Mesendoderm (in vitro differentiated cells): Measurements from ENCODE around the gene PLAC9.

Source experiments
- DNase-seq: peaks from one replicate; pipeline ENCODE4 v3.0.0; 2013
- H2AK5ac ChIP-seq: 2 replicates; pipeline ENCODE4 v1.6.1; 2013; ENCODE audit warnings: low read length, inconsistent platforms
- H2BK120ac ChIP-seq: 2 replicates; pipeline ENCODE4 v1.6.1; 2013; ENCODE audit warnings: low read depth, mild to moderate bottlenecking, low read length, moderate library complexity, mixed read lengths
- H2BK15ac ChIP-seq: replicated peaks from 2 replicates; pipeline ENCODE4 v1.6.1; 2013; ENCODE audit warnings: low read depth, mild to moderate bottlenecking, moderate library complexity
- H2BK5ac ChIP-seq: 2 replicates; pipeline ENCODE4 v1.6.1; 2013; ENCODE audit warnings: low read length, inconsistent platforms
- H3K18ac ChIP-seq: 2 replicates; pipeline ENCODE4 v1.6.1; 2013; ENCODE audit warnings: mild to moderate bottlenecking, low read length, mixed read lengths
- H3K23ac ChIP-seq: one replicate; pipeline ENCODE4 v1.6.1; 2013; ENCODE audit warnings: low read length
- H3K27ac ChIP-seq: 2 replicates; pipeline ENCODE4 v1.5.1; 2013; ENCODE audit warnings: low read depth, mild to moderate bottlenecking, inconsistent platforms, low read length, moderate library complexity
- H3K27me3 ChIP-seq: 2 replicates; pipeline ENCODE4 v1.6.1; 2013; ENCODE audit warnings: low read length, control low read depth, mild to moderate bottlenecking, inconsistent platforms; ENCODE audit not compliant: insufficient read depth, poor library complexity
- H3K36me3 ChIP-seq: 2 replicates; pipeline ENCODE4 v1.6.1; 2013; ENCODE audit warnings: low read length, inconsistent platforms; ENCODE audit not compliant: control insufficient read depth, insufficient read depth
- H3K4ac ChIP-seq: one replicate; pipeline ENCODE4 v1.6.1; 2013; ENCODE audit warnings: low read depth, mild to moderate bottlenecking, low read length, moderate library complexity
- H3K4me1 ChIP-seq: 2 replicates; pipeline ENCODE4 v1.6.1; 2013; ENCODE audit warnings: low read depth, low read length, inconsistent platforms; ENCODE audit not compliant: control insufficient read depth
- H3K4me2 ChIP-seq: 2 replicates; pipeline ENCODE4 v1.6.1; 2013; ENCODE audit warnings: low read length
- H3K4me3 ChIP-seq: 2 replicates; pipeline ENCODE4 v1.5.1; 2013; ENCODE audit warnings: mild to moderate bottlenecking, low read length
- H3K56ac ChIP-seq: one replicate; pipeline ENCODE4 v1.6.1; 2013; ENCODE audit warnings: low read length
- H3K79me1 ChIP-seq: 2 replicates; pipeline ENCODE4 v1.6.1; 2013; ENCODE audit warnings: low read length, inconsistent platforms
- H3K79me2 ChIP-seq: 2 replicates; pipeline ENCODE4 v1.6.1; 2013; ENCODE audit warnings: mild to moderate bottlenecking, low read length; ENCODE audit not compliant: control insufficient read depth, insufficient read depth
- H3K9ac ChIP-seq: 2 replicates; pipeline ENCODE4 v1.6.1; 2013; ENCODE audit warnings: low read length, inconsistent platforms
- H4K5ac ChIP-seq: one replicate; pipeline ENCODE4 v1.6.1; 2013; ENCODE audit warnings: low read length
- H4K8ac ChIP-seq: one replicate; pipeline ENCODE4 v1.6.1; 2013; ENCODE audit warnings: low read depth, mild to moderate bottlenecking, control low read depth, low read length, moderate library complexity
- WGBS: extraction: QIAGEN DNeasy Blood & Tissue Kit; methylation state at CpG from one replicate; pipeline ENCODE4 v1.1.7; 2013; ENCODE audit warnings: low lambda C conversion rate, missing lambda C conversion rate; ENCODE audit not compliant: insufficient coverage; ENCODE audit errors: extremely low coverage; 5-methylcytosine and 5-hydroxymethylcytosine counted together

PLAC9 gene

DNA sequence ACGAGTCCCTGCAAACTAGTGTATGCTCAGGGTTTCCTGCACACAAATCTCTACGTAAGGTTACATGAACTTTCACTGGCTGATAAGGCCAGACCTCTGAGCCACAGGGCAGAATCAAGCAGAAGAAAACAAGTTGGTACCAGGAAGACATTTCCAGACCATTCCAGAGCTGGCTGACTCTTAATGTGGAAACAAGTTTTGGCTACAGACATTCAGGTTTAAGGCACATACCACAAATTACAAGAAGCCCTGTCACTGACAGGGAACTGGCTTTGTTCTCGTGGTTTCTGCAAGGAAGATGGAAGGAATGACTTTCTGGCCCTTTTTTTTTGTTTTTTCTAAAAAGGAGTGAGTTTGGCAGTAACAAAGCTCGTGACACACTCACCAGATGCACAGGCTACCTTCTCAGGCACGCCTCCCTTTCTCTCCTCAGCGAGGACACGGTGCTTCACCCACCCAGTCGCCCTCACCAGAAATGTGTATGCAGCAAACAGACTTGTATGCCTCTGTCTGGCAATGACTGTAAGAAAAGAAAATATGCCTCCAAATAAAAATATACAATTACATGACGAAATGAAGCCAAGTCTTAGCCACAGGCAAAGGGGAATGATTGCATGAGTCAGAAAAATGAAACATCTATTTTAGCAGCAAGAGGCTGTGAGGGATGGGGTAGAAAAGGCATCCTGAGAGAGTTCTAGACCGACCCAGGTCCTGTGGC is 22.6 kb downstream of the PLAC9 start:
- H3K4me1 ChIP-seq = no peaks in the 10 kb centered on the region
- H4K8ac ChIP-seq = no peak overlapping the region
- no peak overlapping the region for H3K18ac ChIP-seq
- H2BK15ac ChIP-seq = no peak overlapping the region
- H3K79me2 ChIP-seq = no peaks in the 10 kb centered on the region
- H2BK5ac ChIP-seq = no peak overlapping the region
- H4K5ac ChIP-seq = no peak overlapping the region
- H3K23ac ChIP-seq = no peak overlapping the region
- peaks cover 2% of the 10 kb centered on the region for H3K36me3 ChIP-seq
- DNase-seq = no peak
- WGBS = no CpG with 5 or more reads among the region's 10 CpGs
- H3K27me3 ChIP-seq = no peaks in the 10 kb centered on the region
- H2AK5ac ChIP-seq = no peak overlapping the region
- H3K4me3 ChIP-seq = no peak overlapping the region
- no peak overlapping the region for H3K56ac ChIP-seq
- H3K9ac ChIP-seq = no peak overlapping the region
- H3K27ac ChIP-seq = no peak overlapping the region
- H2BK120ac ChIP-seq = no peak overlapping the region
- H3K4ac ChIP-seq = no peak overlapping the region
- no peaks in the 10 kb centered on the region for H3K79me1 ChIP-seq
- H3K4me2 ChIP-seq = no peak overlapping the region

DNA sequence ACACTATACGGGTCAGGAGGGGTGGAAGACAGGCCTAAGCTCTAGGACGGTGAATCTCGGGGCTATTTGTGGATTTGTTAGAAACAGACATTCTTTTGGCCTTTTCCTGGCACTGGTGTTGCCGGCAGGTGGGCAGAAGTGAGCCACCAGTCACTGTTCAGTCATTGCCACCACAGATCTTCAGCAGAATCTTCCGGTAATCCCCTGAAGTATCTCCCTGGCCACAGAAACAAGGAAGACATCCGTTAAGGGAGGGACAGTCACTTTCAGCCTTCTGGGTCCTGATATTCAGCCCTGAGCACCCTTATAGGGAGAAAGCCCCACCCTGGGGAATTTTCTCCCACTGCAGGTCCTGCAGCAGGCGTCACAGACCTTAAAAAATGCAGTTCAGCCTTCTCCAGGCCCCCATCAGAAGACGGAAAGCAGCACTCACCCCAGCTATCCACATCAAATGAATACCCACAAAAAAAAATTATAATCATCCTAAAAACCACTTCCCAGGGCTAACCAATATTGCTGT is 23.2 kb downstream of the PLAC9 start:
- no CpG with 5 or more reads among the region's 8 CpGs for WGBS
- Histone ChIP-seq H3K56ac (no peak overlapping the region), H2BK5ac (no peak overlapping the region), H3K79me2 (no peaks in the 10 kb centered on the region), H3K23ac (no peak overlapping the region), H2BK15ac (no peak overlapping the region), H3K79me1 (no peaks in the 10 kb centered on the region), H3K4me2 (no peak overlapping the region), H4K8ac (no peak overlapping the region), H2BK120ac (no peak overlapping the region), H3K27ac (no peak overlapping the region), H4K5ac (no peak overlapping the region), H3K4me1 (no peaks in the 10 kb centered on the region), H3K4me3 (no peak overlapping the region), H3K18ac (no peak overlapping the region), H3K9ac (no peak overlapping the region), H3K4ac (no peak overlapping the region), H2AK5ac (no peak overlapping the region), H3K27me3 (no peaks in the 10 kb centered on the region), H3K36me3 (peaks cover 2% of the 10 kb centered on the region)
- DNase-seq = no peak

DNA sequence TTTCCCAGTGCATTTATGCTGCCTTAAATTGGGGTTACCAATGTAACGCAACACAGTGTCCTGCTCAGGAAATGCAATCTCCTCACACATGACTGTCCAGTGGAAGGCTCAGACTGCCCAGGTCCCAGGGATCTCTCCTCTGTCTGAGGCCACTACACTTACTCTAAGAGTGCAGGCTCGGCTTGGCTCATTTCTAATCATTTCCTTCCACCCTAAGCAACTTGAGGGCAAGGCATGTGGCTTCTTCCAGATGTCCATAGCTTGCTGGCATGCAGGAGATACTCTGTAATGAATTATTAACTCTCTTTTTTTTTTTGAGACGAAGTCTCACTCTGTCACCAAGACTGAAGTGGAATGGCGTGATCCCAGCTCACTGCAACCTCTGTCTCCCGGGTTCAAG is 23.7 kb downstream of the PLAC9 start:
- no peak overlapping the region for H2BK120ac ChIP-seq
- no peak overlapping the region for H2BK15ac ChIP-seq
- no peak for DNase-seq
- no peak overlapping the region for H4K8ac ChIP-seq
- H3K79me2 ChIP-seq = no peaks in the 10 kb centered on the region
- H3K4me1 ChIP-seq = no peaks in the 10 kb centered on the region
- no peak overlapping the region for H4K5ac ChIP-seq
- H3K18ac ChIP-seq = no peak overlapping the region
- H3K4me2 ChIP-seq = no peak overlapping the region
- no peak overlapping the region for H3K9ac ChIP-seq
- H3K23ac ChIP-seq = no peak overlapping the region
- no peak overlapping the region for H3K4ac ChIP-seq
- no CpG with 5 or more reads among the region's 5 CpGs for WGBS
- H2BK5ac ChIP-seq = no peak overlapping the region
- no peaks in the 10 kb centered on the region for H3K79me1 ChIP-seq
- no peak overlapping the region for H3K56ac ChIP-seq
- H2AK5ac ChIP-seq = no peak overlapping the region
- no peak overlapping the region for H3K4me3 ChIP-seq
- no peak overlapping the region for H3K27ac ChIP-seq
- H3K36me3 ChIP-seq = peaks cover 2% of the 10 kb centered on the region
- H3K27me3 ChIP-seq = no peaks in the 10 kb centered on the region

DNA sequence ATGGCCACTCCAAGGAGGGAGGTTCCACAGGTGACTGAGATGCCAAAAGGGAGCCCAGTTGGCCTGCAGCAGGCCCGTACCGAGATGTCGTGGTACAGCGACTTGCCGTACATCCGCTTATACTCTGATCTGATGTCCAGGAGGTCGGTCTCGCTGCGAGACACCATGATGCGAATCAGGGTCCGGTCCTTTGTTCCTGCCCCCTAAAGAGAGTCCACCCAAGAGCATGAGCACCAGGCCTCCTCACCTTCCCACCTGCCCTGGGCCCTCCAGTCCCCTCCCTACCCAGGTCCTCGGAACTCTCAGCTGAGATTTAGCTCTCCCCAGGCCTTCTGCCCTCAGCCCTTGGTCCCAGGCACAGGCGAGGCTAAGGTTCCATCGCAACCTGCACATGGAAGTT is 25.0 kb downstream of the PLAC9 start:
- H3K27me3 ChIP-seq = no peaks in the 10 kb centered on the region
- H3K36me3 ChIP-seq = peaks cover 2% of the 10 kb centered on the region
- no CpG with 5 or more reads among the region's 14 CpGs for WGBS
- no peak overlapping the region for H2AK5ac ChIP-seq
- H3K4ac ChIP-seq = no peak overlapping the region
- H3K18ac ChIP-seq = no peak overlapping the region
- H3K79me1 ChIP-seq = no peaks in the 10 kb centered on the region
- H3K79me2 ChIP-seq = no peaks in the 10 kb centered on the region
- H3K9ac ChIP-seq = no peak overlapping the region
- no peak overlapping the region for H3K23ac ChIP-seq
- no peak overlapping the region for H3K4me3 ChIP-seq
- H3K4me2 ChIP-seq = no peak overlapping the region
- no peak overlapping the region for H2BK15ac ChIP-seq
- H2BK5ac ChIP-seq = no peak overlapping the region
- H4K5ac ChIP-seq = no peak overlapping the region
- no peak overlapping the region for H2BK120ac ChIP-seq
- DNase-seq = no peak
- H4K8ac ChIP-seq = no peak overlapping the region
- H3K56ac ChIP-seq = no peak overlapping the region
- H3K4me1 ChIP-seq = no peaks in the 10 kb centered on the region
- no peak overlapping the region for H3K27ac ChIP-seq

DNA sequence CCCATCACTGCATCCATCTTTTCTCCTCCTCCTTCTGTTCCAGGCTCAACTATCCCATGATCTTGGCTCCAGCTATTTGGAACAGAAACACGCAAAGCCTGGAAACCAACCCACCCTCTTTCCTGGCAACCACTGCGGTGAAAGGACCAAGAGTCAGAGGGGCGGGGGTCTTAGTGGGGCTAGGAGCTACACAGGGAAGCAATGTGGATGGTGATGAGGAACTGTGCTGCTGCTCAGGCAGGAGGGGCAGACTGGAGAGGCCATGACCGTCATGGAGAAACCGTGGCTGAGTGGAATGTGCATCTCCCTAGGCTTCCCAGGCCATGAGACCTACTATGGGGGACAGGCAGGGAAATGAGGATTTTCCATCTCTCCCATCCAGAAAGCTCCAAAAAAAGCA is 25.6 kb downstream of the PLAC9 start:
- H3K36me3 ChIP-seq = peaks cover 2% of the 10 kb centered on the region
- H3K4me1 ChIP-seq = no peaks in the 10 kb centered on the region
- H3K27ac ChIP-seq = no peak overlapping the region

More for the DNA sequence above, 25.6 kb downstream of the PLAC9 start:
- Histone ChIP-seq H2AK5ac (no peak overlapping the region), H3K18ac (no peak overlapping the region), H2BK120ac (no peak overlapping the region), H3K79me2 (no peaks in the 10 kb centered on the region), H3K4me2 (no peak overlapping the region), H2BK5ac (no peak overlapping the region), H4K5ac (no peak overlapping the region), H3K4me3 (no peak overlapping the region), H3K56ac (no peak overlapping the region), H4K8ac (no peak overlapping the region), H3K4ac (no peak overlapping the region), H3K23ac (no peak overlapping the region), H2BK15ac (no peak overlapping the region), H3K9ac (no peak overlapping the region), H3K27me3 (no peaks in the 10 kb centered on the region), H3K79me1 (no peaks in the 10 kb centered on the region)
- no peak for DNase-seq
- WGBS = no CpG with 5 or more reads among the region's 5 CpGs
